ENCODE results near the gene FAM174C. TPM values are rescaled to one million over a fixed set of nuclear protein-coding genes. Genes with fewer than 3 reads are reported as not detected.

FAM174C gene
- total and polyA plus RNA-seq, 2 of the 8 experiments (the other 6 are each of a cell fraction or from before 2014, with no cell fraction given), result 44.5 to 125 TPM

DNA sequence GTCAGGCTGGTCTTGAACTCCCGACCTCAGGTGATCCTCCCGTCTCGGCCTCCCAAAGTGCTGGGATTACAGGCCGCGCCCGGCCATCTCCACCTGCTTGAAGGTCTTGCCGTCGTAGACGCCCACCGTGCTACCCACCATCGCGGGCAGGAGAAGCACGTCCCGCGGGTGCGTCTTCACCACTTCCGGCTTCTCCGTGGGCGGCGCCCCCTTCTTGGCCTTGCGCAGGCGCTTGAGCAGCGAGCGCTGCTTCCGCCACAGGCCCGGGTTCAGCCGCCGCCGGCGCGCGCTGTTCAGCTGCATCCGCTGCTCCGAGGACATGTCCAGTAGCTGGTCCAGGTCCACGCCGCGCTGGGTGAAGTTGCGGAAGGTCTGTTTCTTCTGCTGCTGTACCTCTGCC is 32.0 kb downstream of the FAM174C start (continued):
- TF ChIP-seq, protein P1, sequence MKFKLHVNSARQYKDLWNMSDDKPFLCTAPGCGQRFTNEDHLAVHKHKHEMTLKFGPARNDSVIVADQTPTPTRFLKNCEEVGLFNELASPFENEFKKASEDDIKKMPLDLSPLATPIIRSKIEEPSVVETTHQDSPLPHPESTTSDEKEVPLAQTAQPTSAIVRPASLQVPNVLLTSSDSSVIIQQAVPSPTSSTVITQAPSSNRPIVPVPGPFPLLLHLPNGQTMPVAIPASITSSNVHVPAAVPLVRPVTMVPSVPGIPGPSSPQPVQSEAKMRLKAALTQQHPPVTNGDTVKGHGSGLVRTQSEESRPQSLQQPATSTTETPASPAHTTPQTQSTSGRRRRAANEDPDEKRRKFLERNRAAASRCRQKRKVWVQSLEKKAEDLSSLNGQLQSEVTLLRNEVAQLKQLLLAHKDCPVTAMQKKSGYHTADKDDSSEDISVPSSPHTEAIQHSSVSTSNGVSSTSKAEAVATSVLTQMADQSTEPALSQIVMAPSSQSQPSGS (IDR thresholded peaks at IDR 0.05; ENCODE audit: low read length), result no peak
- no peak for TF ChIP-seq BRCA1 (IDR thresholded peaks at IDR 0.05; ENCODE audit: low read depth, low read length)
- TF ChIP-seq SIRT6 (IDR thresholded peaks at IDR 0.05; ENCODE audit: low read length), result no peak
- TF ChIP-seq HDAC6 (IDR thresholded peaks at IDR 0.05; ENCODE audit: low read depth, low read length), result no peak

All from H1 (cell line).